22Rv1 (cell line): ENCODE measurements around the gene TJP3.

Experiments used
- ZFX ChIP-seq: fragments of 450-650 bp; IDR thresholded peaks from 2 replicates; pipeline ENCODE4 v1.6.1; 2017; ENCODE audit warnings: antibody characterized with exemption, borderline replicate concordance
- TF ChIP-seq, protein P1 (sequence below): fragments of 450-650 bp; IDR thresholded peaks from 2 replicates; pipeline ENCODE4 v1.5.1; 2017; ENCODE audit warnings: mild to moderate bottlenecking

GRCh38 chr19:3719868-3720267 lies 11.7 kb downstream of the TJP3 start:
- TF ChIP-seq, protein P1, sequence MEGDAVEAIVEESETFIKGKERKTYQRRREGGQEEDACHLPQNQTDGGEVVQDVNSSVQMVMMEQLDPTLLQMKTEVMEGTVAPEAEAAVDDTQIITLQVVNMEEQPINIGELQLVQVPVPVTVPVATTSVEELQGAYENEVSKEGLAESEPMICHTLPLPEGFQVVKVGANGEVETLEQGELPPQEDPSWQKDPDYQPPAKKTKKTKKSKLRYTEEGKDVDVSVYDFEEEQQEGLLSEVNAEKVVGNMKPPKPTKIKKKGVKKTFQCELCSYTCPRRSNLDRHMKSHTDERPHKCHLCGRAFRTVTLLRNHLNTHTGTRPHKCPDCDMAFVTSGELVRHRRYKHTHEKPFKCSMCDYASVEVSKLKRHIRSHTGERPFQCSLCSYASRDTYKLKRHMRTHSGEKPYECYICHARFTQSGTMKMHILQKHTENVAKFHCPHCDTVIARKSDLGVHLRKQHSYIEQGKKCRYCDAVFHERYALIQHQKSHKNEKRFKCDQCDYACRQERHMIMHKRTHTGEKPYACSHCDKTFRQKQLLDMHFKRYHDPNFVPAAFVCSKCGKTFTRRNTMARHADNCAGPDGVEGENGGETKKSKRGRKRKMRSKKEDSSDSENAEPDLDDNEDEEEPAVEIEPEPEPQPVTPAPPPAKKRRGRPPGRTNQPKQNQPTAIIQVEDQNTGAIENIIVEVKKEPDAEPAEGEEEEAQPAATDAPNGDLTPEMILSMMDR = no peak
- TF ChIP-seq ZFX = no peak
